Heart left ventricle (tissue), 13 donors: ENCODE results near the gene TBC1D20.
"Not testable (repeated sequence)": the region's sequence is repeated elsewhere in the genome, so short reads cannot be mapped to it uniquely, and the experiment has no call there.

ENCODE experiments used
- CTCF ChIP-seq, 12 donors: fragments of 200-600 bp; sonication (generic) in 4 of 12; IDR thresholded peaks; one replicate each; pipeline versions ENCODE4 v1.5.0 to v1.8.0; 2018 to 2022; ENCODE audit warnings: antibody characterized with exemption in 12 of 12, mild to moderate bottlenecking in 5 of 12
- POLR2A ChIP-seq, 2 donors: fragments of 450-650 bp; IDR thresholded peaks; one replicate each; pipeline ENCODE4 v1.6.1; 2017; ENCODE audit warnings: antibody characterized with exemption in 2 of 2, mild to moderate bottlenecking in 2 of 2, moderate library complexity in 2 of 2
- donor health status: ischemic (EF 13 %, LVEDD 7.1; RV severe dilation, severe dysfunction).
- donor health status: DM: no; HTN: yes; CAD: no.
- donor health status: DM: no; HTN: no; CAD: no.
- donor health status: ischemic (EF 25% LVEDD 6.9; RV normal size, moderate dysfunction).
- donor health status: ischemic (EF 25% LVEDD 5.7; RV mildly dilated, moderate dysfunction).
- donor health status: ischemic (EF 35%, LVEDD 5.7; RV mildly dilated, moderate dysfunction).
- donor health status: nonischemic (EF 11% LVEDD 7.7; RV severe dilation, severe dysfunction).
- donor health status: DM: yes; HTN: yes; CAD: no.
- donor health status: PGD.
- donor health status: ischemic (EF 29% LVEDD 5.4; RV normal size, mild dysfunction).
- donor health status: nonischemic (EF 23%, LVEDD 6.1; RV moderate dilation, normal function).

GRCh38 chr20:386634-387033 lies 75.7 kb downstream of the TBC1D20 start:
- TF ChIP-seq CTCF, POLR2A (IDR thresholded peaks at IDR 0.05): not testable (repeated sequence)
